ENCODE data around the gene CEP164. TPM values are rescaled to one million over a fixed set of nuclear protein-coding genes. Genes with fewer than 3 reads are reported as not detected.

CEP164 gene
- total RNA-seq, 1 donor from 2014 or later, result 40.1 TPM

GRCh38 chr11:117433717-117434116, 106.1 kb downstream of the CEP164 start:
- peaks cover 19% of the 10 kb centered on the region for H3K27me3 Mint-ChIP-seq (ENCODE audit: unreplicated experiment)
- H3K27ac Mint-ChIP-seq (ENCODE audit: unreplicated experiment), result no peak overlapping the region
- H3K36me3 Mint-ChIP-seq (ENCODE audit: unreplicated experiment), result no peaks in the 10 kb centered on the region
- no peaks in the 10 kb centered on the region for H3K4me1 Mint-ChIP-seq (ENCODE audit: unreplicated experiment)
- H3K9me3 Mint-ChIP-seq (ENCODE audit: unreplicated experiment), result no peaks in the 10 kb centered on the region
- no peak overlapping the region for H3K4me3 Mint-ChIP-seq (ENCODE audit: unreplicated experiment)
- DNase-seq (ENCODE audit: extremely low spot score, unreplicated experiment), result no peak
- TF ChIP-seq, protein P1, sequence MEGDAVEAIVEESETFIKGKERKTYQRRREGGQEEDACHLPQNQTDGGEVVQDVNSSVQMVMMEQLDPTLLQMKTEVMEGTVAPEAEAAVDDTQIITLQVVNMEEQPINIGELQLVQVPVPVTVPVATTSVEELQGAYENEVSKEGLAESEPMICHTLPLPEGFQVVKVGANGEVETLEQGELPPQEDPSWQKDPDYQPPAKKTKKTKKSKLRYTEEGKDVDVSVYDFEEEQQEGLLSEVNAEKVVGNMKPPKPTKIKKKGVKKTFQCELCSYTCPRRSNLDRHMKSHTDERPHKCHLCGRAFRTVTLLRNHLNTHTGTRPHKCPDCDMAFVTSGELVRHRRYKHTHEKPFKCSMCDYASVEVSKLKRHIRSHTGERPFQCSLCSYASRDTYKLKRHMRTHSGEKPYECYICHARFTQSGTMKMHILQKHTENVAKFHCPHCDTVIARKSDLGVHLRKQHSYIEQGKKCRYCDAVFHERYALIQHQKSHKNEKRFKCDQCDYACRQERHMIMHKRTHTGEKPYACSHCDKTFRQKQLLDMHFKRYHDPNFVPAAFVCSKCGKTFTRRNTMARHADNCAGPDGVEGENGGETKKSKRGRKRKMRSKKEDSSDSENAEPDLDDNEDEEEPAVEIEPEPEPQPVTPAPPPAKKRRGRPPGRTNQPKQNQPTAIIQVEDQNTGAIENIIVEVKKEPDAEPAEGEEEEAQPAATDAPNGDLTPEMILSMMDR (IDR thresholded peaks at IDR 0.05), result no peak

GRCh38 chr11:117434481-117434880, 106.8 kb downstream of the CEP164 start:
- no peak for DNase-seq (ENCODE audit: extremely low spot score, unreplicated experiment)
- Mint-ChIP-seq H3K36me3 (ENCODE audit: unreplicated experiment) (no peaks in the 10 kb centered on the region), H3K9me3 (ENCODE audit: unreplicated experiment) (no peaks in the 10 kb centered on the region), H3K4me1 (ENCODE audit: unreplicated experiment) (no peaks in the 10 kb centered on the region), H3K27ac (ENCODE audit: unreplicated experiment) (no peak overlapping the region), H3K27me3 (ENCODE audit: unreplicated experiment) (peaks cover 22% of the 10 kb centered on the region), H3K4me3 (ENCODE audit: unreplicated experiment) (no peak overlapping the region)
- TF ChIP-seq, protein P1 (IDR thresholded peaks at IDR 0.05), result no peak

- TF ChIP-seq, protein P1 (IDR thresholded peaks at IDR 0.05), result no peak
- no peak overlapping the region for H3K4me3 Mint-ChIP-seq (ENCODE audit: unreplicated experiment)
- DNase-seq (ENCODE audit: extremely low spot score, unreplicated experiment), result no peak
- H3K36me3 Mint-ChIP-seq (ENCODE audit: unreplicated experiment), result no peaks in the 10 kb centered on the region
- H3K27me3 Mint-ChIP-seq (ENCODE audit: unreplicated experiment), result peaks cover 27% of the 10 kb centered on the region
- H3K27ac Mint-ChIP-seq (ENCODE audit: unreplicated experiment), result no peak overlapping the region
- no peaks in the 10 kb centered on the region for H3K4me1 Mint-ChIP-seq (ENCODE audit: unreplicated experiment)
- H3K9me3 Mint-ChIP-seq (ENCODE audit: unreplicated experiment), result no peaks in the 10 kb centered on the region
Measured at GRCh38 chr11:117435326-117435725, 107.7 kb downstream of the CEP164 start.

DNA sequence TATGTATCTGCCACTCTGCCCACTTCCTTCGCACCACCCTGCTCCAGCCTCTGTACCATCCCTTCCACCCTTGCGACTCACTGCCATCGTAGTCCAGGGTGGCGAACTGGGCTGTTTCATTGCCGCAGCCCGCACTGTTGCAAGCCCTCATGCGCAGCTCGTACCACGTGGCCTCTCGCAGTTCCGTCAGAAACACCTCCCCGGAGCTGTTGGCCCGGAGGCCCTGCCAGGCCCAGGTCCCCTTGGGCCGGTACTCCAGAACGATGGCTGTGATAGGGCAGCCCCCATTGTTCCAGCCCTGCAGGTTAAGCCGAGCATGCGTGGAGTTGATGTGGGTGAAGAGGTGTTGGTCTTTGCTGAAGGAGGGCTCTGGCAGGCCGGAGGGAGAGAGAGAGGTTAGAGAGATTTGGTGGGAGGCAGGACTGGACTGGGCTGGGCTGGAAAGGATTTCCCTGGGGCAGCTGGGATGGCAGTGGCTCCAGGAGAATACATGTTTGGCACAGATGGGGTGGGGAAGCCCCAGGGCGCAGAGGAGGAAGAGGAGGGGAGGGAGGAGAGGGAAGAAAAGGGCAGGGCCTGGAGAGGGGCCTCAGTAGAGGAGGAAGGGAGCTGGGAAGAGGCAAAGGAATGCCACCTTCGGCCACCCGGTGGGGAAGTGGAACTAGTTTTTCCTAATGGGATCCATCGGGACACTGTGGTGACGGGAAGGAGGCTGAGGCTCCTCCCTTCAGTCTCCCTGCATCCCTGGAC, 109.6 kb downstream of the CEP164 start:
- H3K4me3 Mint-ChIP-seq (ENCODE audit: unreplicated experiment), result no peak overlapping the region
- no peaks in the 10 kb centered on the region for H3K36me3 Mint-ChIP-seq (ENCODE audit: unreplicated experiment)
- DNase-seq (ENCODE audit: extremely low spot score, unreplicated experiment), result no peak
- peaks cover 30% of the 10 kb centered on the region for H3K27me3 Mint-ChIP-seq (ENCODE audit: unreplicated experiment)
- TF ChIP-seq, protein P1 (IDR thresholded peaks at IDR 0.05), result no peak
- no peak overlapping the region for H3K27ac Mint-ChIP-seq (ENCODE audit: unreplicated experiment)
- no peaks in the 10 kb centered on the region for H3K9me3 Mint-ChIP-seq (ENCODE audit: unreplicated experiment)
- H3K4me1 Mint-ChIP-seq (ENCODE audit: unreplicated experiment), result no peaks in the 10 kb centered on the region

- no peaks in the 10 kb centered on the region for H3K4me1 Mint-ChIP-seq (ENCODE audit: unreplicated experiment)
- TF ChIP-seq, protein P1 (IDR thresholded peaks at IDR 0.05), result no peak
- DNase-seq (ENCODE audit: extremely low spot score, unreplicated experiment), result no peak
- no peak overlapping the region for H3K27ac Mint-ChIP-seq (ENCODE audit: unreplicated experiment)
- H3K27me3 Mint-ChIP-seq (ENCODE audit: unreplicated experiment), result peaks cover 27% of the 10 kb centered on the region
- H3K9me3 Mint-ChIP-seq (ENCODE audit: unreplicated experiment), result no peaks in the 10 kb centered on the region
- no peak overlapping the region for H3K4me3 Mint-ChIP-seq (ENCODE audit: unreplicated experiment)
- no peaks in the 10 kb centered on the region for H3K36me3 Mint-ChIP-seq (ENCODE audit: unreplicated experiment)
Measured at GRCh38 chr11:117437791-117438130, 110.1 kb downstream of the CEP164 start.
